ENCODE measurements around the gene HNRNPK.
"Not testable (repeated sequence)": the region's sequence is repeated elsewhere in the genome, so short reads cannot be mapped to it uniquely, and the experiment has no call there.

HNRNPK gene

DNA sequence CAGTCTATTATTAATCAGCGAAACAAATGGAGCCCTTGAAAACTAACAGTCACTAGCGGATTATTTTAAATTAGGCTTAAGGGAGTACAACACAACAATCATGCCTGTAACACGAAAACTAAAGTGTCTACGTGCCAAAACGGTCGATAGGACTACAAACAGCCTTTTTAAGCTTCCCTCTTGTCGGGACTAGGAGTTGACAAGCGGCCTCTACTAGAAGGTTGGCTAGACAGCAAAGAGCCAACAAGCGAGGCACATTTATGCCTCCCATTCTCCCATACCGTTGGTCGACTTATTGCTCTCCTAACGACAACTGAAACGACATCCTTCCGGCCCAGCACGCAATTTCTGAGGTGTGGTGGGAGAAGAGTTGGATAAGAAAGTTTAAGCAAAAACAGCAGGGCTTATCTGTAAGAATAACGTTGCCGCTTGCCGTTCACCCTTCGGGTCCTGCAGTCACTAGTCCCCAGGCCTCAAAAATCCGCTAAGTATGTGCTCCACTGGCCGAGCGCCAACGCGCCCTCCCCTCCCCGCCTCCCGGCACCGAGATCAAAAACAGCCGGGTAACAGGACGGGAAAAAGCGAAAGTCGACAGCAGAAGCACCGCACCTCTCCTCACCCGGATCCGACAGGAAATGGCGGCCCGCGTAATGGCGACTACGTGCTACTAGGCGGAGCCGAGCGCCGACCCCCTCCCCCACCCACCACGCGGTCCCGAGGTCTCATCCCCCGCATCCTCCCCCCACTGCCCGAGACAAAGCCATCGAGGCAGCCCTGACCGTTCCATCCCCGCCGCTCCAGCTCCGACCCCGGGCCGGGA lies 813 bp downstream of the HNRNPK start:
- FAIRE-seq (peak; percentile 85), DNase-seq (ENCODE audit: insufficient read length, low spot score) (no peak)

DNA sequence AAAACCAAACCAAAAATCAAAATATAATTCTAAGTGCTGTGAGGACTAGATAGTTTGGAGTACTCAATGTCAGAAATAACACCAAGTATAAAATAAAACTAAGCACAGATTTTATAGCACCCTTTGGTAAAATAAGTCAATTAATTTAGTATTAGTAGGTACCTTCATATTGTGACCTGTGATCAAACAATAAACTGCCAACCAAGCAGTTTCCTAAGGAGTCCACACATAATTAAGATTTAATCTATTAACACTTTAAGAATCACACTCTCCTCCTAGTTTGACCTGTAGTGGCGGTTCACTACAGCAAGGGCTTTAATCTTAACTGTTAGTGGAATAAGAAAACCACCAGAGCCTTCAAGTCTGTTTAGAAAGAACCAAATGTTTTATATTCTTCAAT lies 2.8 kb downstream of the HNRNPK start:
- FAIRE-seq (no peak), DNase-seq (ENCODE audit: insufficient read length, low spot score) (no peak)

DNA sequence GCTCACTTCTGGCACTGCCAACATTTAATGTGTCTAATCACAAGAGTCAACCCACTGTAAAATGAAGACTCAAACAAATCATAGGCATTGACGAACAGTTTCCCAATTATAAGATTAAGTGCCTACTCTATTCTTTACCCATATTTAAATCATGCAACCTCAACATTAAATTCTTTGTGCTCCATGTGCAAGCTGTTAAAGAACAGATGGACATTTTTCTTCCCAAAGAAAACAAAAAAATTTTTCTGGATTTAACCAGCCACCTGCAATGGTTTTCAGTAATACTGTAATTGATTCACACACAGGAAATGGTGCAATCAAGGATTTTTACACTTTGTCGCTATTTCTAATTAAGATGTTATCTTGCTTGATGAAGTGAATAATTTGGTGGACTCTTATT lies 3.6 kb downstream of the HNRNPK start:
- FAIRE-seq: no peak

DNA sequence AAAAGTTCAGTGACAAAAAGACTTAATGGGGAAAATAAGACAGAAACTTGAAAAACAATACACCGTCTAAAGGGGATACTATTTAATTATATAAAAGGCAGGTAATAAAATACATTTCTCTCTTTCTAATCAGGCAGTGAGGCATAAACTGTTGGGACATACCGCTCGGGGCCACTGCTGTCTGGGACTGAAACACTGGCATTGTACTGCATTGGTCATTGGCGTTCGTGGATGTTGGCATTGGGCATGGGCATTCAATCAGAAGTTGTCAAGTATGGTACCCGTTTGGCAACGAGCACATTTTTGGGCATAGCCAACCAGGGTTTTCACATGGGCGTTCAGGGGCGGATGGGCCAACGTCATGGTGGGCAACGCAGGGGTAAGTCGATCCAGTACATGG lies 4.7 kb downstream of the HNRNPK start:
- FAIRE-seq: no peak
- no peak for DNase-seq (ENCODE audit: insufficient read length, low spot score)

More for the DNA sequence above, 3.6 kb downstream of the HNRNPK start:
- no peak for DNase-seq (ENCODE audit: insufficient read length, low spot score)

DNA sequence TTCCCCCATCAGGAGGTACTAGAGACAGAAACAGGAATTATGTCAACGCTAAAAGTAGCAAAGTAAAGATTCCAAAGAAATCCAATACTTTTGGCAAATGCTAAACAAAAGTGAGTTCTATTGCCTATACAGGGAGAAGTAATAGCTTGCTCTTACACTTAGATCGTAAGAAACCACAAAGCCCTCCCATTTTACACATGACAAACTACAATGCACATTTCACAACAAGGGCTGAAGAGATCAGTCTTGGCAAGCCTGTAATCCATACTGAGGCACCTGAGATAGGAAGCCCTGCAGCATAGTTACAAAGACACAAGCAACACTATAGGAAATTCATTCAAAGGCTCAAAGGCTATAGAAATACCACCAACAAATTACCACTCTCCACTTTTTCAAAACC lies 7.7 kb downstream of the HNRNPK start:
- DNase-seq (ENCODE audit: insufficient read length, low spot score) (no peak), FAIRE-seq (no peak)

DNA sequence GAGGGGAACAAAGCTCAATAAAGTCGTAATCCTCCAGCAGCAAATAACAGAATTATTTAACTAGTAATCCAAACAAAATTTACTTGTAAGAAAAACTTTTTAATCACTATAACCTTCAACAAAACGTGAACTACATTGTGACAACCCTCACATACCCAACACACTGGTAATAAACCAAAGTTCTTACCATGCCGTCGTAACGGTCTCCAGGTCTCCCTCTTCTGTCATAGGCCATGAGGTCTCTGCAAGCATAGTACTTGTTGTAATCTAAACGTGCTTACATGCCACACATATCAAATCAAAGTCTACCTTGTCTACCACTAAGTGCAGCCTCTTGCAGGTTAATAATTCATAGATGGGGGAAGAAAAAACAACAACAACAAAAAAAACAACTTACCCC lies 8.5 kb downstream of the HNRNPK start:
- no peak for FAIRE-seq

DNA sequence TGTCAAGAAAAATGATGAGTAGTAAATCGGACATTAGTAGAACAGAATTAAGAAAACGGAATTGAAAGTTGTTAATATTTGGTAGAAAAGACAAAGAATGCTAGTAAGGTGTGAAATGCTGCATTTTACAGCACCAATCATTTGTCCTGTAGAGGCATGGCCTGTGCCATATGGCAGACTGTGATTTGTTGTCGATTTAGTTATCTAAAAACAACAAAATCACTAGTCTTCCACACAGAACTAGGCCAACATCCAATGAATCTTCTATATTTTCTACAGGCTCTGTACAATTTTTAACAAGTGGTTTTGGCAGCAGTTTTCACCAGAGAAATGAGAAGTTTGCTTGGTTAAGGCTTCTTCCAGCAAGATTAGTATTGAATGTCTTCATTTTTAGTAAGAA lies 10.4 kb downstream of the HNRNPK start:
- no peak for FAIRE-seq
- no peak for DNase-seq (ENCODE audit: insufficient read length, low spot score)

More for the DNA sequence above, 8.5 kb downstream of the HNRNPK start:
- no peak for DNase-seq (ENCODE audit: insufficient read length, low spot score)

DNA sequence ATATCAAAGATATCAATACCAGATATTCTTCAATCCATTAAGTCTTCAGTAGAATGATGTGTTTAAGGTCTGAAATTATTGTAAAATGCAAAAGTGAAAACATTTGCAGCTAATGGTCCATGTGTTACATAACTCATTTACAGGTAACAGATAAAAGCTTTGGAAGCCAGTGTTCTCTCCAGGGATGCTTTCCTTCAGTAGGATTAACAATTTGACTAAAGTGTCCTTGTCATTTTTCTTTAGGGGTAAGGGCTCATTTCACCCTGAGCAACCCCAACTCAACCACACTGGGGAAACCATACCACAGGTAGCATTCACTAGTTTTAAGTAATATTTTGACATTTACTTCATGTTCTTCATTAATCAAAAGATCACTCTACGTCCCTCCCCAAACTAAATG lies 12.9 kb downstream of the HNRNPK start:
- DNase-seq (ENCODE audit: insufficient read length, low spot score): no peak
- no peak for FAIRE-seq

DNA sequence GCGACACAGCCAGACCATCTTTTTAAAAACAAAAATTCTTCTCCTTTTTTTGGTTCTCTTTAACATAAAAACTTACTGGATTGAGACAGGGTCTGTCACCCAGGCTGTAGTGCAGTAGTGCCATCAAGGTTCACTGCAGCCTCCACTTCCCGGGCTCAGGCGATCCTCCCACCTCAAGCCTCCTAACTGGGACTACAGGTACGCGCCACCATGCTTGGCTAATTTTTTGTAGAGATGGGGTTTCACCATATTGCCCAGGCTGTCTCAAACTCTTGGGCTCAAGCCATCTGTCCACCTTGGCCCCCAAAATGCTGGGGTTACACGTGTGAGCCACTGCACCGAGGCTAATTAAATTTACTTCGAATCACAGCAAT lies 13.8 kb downstream of the HNRNPK start:
- DNase-seq (ENCODE audit: insufficient read length, low spot score): no peak
- FAIRE-seq: no peak

DNA sequence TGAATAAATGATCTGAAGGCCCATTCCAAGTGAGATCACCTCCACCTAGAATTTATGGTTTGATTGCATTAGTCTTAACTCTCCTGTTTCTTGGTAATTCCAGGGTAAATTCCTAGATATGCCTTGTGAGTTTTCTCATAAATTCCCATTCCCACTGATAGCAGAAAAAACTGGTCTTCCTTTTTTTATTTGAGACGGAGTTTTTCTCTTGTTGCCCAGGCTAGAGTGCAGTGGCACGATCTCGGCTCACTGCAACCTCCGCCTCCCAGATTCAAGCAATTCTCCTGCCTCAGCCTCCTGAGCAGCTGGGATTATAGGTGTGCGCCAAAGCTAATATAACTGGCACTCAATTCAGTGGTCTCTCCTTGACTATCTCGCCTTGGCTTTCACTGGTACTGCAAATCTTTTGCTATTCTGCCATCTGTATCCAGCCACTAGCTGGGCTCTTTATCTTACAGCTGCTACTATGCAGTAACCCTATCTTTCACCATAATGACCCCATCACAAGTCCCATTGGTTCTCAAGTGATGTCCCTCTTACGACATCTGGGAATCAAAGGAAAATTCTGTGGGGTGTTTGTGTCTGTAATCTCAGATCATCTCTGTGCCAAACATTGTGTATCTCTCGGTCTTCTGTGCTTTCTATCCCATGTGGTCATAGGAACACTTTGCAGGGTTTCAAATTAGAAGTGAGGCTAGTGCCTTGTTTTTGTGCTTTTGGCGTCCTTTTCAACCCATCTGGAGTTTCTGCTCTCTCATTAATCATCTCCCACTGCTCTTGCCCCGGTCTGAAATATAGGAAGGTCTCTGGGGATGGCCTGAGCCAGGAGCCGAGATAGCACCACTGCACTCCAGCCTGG lies 14.4 kb downstream of the HNRNPK start:
- no peak for DNase-seq (ENCODE audit: insufficient read length, low spot score)
- no peak for FAIRE-seq

DNA sequence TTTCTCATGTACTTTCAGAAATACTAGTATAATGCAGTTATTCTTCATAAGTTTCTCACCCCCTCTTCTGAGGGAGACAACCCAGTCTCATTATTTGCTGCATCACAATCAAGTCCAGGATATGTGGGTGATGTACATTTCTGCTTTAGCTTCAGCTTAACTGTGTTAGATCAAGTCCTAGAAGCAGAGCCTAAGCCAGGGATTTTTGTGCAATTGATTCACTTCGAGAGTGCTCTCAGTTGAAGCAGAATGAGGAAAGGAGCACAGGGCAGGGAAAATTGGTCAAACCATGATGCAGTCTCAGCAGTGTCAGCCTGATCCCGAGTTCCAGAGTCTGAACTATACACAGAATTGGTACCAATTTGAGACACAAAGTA lies 15.1 kb downstream of the HNRNPK start:
- no peak for FAIRE-seq
- no peak for DNase-seq (ENCODE audit: insufficient read length, low spot score)

DNA sequence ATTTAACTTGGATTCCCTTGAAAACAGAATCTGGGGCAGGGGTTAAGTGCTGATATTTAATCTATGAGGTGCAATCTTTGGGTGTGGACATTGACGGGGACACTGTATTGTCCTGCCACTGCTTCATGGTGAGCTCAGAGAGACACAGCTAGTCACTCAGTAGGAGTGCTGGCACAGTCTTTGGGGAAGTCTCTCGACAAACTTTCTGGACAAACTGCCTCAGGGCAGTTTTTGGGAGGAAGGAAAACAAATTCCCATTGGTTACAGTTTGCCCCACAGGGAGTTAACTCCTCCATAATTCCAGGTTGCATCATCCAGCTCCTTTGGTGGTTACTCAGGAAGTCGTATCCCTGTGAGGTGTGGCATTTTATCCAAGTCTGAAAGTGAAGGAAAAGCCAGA lies 17.9 kb downstream of the HNRNPK start:
- no peak for FAIRE-seq
- no peak for DNase-seq (ENCODE audit: insufficient read length, low spot score)

DNA sequence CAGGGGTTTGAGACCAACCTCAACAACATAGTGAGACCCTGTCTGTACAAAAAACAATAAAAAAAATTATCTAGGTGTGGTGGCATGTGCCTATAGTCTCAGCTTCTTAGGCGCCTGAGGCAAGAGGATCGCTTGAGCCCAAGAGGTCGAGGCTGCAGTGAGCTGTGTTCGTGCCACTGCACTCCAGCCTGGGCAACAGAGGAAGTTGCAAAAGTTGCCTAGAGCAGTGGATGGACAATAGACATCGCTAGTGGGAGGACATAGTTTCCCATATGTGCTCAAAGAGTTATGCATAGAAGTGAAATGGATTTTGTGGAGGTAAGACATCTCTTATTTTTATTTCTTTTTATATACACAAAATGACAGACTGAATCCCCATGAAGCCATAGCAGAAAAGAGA lies 19.0 kb downstream of the HNRNPK start:
- no peak for FAIRE-seq
- DNase-seq (ENCODE audit: insufficient read length, low spot score): no peak

DNA sequence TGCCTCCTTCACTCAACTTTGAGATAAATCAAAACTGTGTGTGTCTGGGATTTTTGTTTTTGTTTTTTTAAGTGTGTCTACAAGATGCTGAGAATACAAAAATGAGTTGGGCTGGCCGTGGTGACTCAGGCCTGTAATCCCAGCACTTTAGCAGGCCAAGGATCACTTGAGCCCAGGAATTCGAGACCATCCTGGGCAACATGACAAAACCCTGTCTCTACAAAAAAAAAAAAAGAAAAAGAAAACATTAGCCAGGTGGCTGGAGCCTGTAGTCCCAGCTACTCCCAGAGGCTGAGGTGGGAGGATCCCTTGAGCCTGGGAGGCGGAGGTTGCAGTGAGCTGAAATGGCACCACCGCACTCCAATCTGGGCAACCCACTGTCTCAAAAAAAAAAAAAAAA lies 21.0 kb downstream of the HNRNPK start:
- FAIRE-seq (no peak), DNase-seq (ENCODE audit: insufficient read length, low spot score) (no peak)

DNA sequence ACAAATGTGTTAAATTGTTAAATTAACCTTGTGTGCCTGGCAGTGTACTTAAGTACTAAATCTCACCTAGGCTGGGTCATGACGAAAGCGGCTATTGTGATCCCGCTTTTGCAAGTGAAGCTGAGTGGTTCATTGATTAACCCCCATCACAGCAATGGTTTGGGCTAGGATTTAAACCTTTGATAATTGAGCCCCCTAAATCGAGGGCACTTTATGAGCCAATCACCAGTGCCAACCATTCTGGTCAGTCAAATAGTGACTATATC lies 22.8 kb downstream of the HNRNPK start:
- FAIRE-seq (no peak), DNase-seq (ENCODE audit: insufficient read length, low spot score) (no peak)

DNA sequence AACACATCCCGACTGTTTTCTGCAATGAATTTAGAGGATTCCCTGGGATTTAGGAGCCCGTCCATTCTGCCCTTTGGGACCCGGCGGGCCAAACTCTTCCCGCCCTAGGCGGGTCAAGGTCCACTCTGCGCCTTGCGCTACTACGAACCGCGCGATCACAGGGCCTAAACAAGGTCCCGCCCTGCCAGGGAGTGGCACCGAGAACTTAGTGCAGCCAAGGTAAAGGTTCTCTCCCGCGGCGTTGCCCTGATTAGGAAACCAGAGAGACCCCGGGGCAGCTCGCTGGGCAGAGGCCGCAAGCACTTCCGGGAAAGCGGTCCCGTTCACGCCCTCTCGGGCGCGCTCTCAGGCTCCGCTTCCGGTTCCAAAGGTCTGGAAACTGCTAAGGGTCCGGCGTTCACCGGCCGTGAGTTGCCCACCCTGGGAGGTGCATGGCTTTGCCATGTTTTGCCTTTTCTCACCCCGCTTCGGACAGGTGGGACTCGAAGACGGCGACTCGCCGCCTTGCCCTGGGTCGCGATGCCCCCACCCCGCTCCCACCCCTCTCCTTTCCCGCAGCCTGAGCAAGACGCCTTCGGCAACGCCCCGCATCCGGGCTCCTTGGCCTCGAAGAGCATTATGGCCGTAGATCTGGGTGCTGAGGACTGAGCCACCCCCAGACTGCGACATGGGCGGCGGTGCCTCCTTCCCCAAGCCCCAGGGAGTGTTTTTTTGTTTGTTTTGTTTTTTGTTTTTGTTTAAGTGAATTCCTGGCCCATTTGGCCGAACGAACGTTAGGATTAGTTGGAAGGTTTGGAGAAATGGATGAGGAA lies 23.4 kb downstream of the HNRNPK start:
- peak; percentile 54 for FAIRE-seq
- peak; percentile 67 for DNase-seq (ENCODE audit: insufficient read length, low spot score)

DNA sequence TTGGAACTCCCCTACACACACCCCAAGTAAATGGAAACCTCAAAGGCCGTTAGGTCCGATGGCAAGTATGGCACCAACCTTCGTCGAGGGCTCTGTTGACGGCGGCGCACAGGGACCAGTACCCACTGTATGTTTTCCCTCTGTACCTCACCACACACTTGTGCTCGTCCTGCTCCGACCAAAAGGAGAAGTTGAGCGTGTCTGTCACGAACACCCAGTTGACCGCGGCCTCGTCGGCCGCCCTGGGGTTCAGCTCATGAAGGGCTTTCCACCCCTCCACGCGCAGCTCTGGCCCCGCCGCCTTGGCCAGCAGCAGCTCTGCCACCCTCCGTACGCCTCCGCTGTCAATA lies 24.0 kb downstream of the HNRNPK start:
- peak; percentile 24 for DNase-seq (ENCODE audit: insufficient read length, low spot score)
- no peak for FAIRE-seq

DNA sequence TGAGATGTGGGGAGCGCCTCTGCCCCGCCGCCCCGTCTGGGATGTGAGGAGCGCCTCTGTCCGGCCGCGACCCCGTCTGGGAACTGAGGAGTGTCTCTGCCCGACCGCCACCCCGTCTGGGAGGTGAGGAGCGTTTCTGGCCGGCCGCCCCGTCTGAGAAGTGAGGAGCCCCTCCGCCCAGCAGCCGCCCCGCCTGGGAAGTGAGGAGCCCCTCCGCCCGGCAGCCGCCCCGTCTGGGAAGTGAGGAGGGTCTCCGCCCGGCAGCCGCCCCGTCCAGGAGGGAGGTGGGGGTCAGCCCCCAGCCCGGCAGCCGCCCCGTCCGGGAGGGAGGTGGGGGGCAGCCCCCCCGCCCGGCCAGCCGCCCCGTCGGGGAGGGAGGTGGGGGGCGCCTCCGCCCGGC lies 31.9 kb downstream of the HNRNPK start:
- FAIRE-seq; DNase-seq (ENCODE audit: insufficient read length, low spot score): not testable (repeated sequence)

DNA sequence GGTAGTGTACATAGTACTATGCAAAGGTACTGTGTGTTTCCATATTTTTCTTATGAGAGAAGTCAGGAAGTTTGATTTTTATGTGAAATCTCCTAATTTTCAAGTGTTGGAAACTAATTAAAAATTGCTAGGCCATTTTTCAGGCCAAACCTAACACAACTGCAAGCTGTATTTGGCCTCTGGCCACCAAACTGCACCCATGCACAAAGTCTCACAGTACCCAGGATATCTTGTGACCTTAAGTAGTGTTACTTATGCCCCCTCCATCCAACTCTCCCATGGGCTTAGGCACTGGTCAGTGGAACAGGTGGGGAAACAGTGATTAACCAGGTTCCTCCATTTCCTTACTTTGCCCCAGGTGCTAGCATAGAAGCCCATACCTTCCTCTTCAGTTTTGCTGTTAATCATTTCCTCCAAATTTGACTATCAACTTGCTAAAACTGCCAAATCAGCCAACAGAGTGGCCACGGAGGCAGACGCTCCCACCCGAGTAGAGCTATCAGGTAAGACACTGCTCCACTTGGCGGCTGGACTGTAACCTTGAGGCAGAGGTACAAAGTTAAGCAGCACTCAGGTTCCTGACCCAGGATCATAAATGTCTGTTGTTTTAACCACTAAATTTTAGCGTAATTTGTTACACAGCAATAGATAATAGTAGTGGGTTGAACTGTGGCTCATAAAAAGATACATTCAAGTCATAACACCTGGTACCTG lies 39.3 kb downstream of the HNRNPK start:
- DNase-seq (ENCODE audit: insufficient read length, low spot score): no peak

DNA sequence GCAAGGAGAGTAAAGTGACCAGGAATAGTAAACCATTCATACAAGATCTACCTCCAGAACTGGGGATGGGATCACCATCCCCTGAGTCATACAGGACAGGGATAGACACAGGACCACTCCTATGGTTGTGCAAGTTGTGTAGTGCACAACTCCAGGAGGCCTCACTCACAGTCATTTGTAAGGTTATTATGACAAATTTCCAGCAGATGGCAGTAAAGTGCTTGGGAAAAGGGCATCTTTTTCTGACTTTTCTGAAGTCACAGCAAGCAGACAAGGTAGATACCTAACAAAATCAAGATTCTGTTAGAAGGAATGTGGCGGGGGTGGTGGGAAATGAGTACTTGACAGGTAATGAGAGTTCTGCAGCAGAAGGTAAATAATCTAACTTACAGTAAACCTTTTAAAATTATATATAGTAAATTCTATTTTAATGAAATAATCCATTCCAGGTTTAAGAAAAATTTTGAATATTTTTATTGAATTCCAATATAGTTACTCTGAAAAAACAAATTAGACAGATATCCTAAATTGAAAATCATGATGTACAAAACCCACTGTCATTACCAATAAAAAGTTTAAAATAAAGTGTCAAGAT lies 42.1 kb downstream of the HNRNPK start:
- FAIRE-seq (peak; percentile 88), DNase-seq (ENCODE audit: insufficient read length, low spot score) (peak; percentile 40)

More for the DNA sequence above, 39.3 kb downstream of the HNRNPK start:
- FAIRE-seq: no peak

DNA sequence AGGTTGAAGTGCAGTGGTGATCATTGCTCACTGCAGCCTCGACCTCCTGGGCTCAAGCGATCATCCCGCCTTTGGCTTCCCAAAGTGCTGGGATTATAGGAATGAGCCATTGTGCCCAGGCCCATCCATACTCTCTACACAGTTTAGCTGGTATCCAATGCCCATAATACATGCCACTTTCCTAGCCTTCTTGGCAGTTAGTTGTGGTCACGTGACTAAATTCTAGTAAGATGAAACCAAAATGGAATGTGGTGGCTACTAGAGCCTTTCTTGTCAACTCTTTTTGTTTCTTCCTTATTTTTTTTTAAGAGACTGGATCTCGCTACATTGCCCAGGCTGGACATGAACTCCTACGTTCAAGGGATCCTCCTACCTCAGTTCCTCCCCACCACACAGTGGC lies 43.5 kb downstream of the HNRNPK start:
- FAIRE-seq (no peak), DNase-seq (ENCODE audit: insufficient read length, low spot score) (no peak)
